Thyroid gland (tissue), 4 donors: ENCODE results near the gene JMJD1C.
"Not testable (repeated sequence)": the region's sequence is repeated elsewhere in the genome, so short reads cannot be mapped to it uniquely, and the experiment has no call there.

Experiments used
- POLR2A ChIP-seq, 2 donors: fragments of 450-650 bp; IDR thresholded peaks; one replicate each; pipeline ENCODE4 v1.6.1; 2017; ENCODE audit warnings: antibody characterized with exemption in 2 of 2, mild to moderate bottlenecking in 2 of 2, moderate library complexity in 1 of 2
- TF ChIP-seq, protein P1 (sequence below), 6 experiments: fragments of 200-600 bp in 3 of 6; fragments of 450-650 bp in 3 of 6; sonication (generic) in 3 of 6; IDR thresholded peaks; one replicate each; pipeline ENCODE4 v1.5.1; 2016 to 2019; ENCODE audit warnings: antibody characterized with exemption in 6 of 6, mild to moderate bottlenecking in 2 of 6, inconsistent platforms in 1 of 6, moderate library complexity in 1 of 6

DNA sequence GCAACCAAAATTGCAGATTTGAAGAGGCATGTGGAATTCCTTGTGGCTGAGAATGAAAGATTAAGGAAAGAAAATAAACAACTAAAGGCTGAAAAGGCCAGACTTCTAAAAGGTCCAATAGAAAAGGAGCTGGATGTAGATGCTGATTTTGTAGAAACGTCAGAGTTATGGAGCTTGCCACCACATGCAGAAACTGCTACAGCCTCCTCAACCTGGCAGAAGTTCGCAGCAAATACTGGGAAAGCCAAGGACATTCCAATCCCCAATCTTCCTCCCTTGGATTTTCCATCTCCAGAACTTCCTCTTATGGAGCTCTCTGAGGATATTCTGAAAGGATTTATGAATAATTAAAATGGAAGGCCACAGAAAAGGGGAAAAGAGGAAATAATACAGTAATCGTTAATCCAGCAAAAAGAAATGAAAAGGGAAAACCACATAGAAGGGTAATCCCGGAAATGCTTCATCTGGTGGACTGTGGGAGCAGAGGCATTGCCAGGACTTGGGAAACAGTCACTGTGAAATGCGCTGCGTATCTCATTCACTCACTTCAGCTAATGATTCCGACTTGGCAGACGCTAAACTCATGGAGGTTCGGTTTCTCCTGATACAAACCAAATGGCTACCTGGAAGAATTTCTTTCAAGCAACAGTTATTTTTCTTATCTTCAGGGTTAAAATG is 311.8 kb downstream of the JMJD1C start:
- TF ChIP-seq, protein P1, sequence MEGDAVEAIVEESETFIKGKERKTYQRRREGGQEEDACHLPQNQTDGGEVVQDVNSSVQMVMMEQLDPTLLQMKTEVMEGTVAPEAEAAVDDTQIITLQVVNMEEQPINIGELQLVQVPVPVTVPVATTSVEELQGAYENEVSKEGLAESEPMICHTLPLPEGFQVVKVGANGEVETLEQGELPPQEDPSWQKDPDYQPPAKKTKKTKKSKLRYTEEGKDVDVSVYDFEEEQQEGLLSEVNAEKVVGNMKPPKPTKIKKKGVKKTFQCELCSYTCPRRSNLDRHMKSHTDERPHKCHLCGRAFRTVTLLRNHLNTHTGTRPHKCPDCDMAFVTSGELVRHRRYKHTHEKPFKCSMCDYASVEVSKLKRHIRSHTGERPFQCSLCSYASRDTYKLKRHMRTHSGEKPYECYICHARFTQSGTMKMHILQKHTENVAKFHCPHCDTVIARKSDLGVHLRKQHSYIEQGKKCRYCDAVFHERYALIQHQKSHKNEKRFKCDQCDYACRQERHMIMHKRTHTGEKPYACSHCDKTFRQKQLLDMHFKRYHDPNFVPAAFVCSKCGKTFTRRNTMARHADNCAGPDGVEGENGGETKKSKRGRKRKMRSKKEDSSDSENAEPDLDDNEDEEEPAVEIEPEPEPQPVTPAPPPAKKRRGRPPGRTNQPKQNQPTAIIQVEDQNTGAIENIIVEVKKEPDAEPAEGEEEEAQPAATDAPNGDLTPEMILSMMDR (IDR thresholded peaks at IDR 0.05): not testable (repeated sequence)
- not testable (repeated sequence) for TF ChIP-seq POLR2A (IDR thresholded peaks at IDR 0.05)
